ENCODE data around the gene WDR17. TPM values are rescaled to one million over a fixed set of nuclear protein-coding genes. Genes with fewer than 3 reads are reported as not detected.

The WDR17 gene
- total RNA-seq, 1 experiment from 2014 or later, result 9.1 TPM

Small RNA genes lying within 50 kb of the gene (small RNA-seq; reads per million reads assigned to genes)
- gene RF00432, result 0 reads per million in 2 experiments

Other genes with a start within 250 kb of the WDR17 start
- gene SPATA4, start 129.7 kb downstream of the WDR17 start, total RNA-seq (2014; rRNA removed; shearing (Covaris generic)), result 0.12 TPM in 1 of 2 replicates, not detected in the other
- 0.17 TPM in 1 of 2 replicates, not detected in the other for gene ASB5, start 203.4 kb downstream of the WDR17 start, total RNA-seq (2014; rRNA removed; shearing (Covaris generic))

Measured in NCI-H460 (cell line).